GDM1 (cell line): Measurements from ENCODE around the gene CDC42EP3.

ENCODE experiments used
- DNase-seq: peaks from one replicate; lab custom pipeline; 2025; lab: John Stamatoyannopoulos, UW

CDC42EP3 gene

GRCh38 chr2:37671009-37671815 is at the start of gene CDC42EP3:
Gene CDC42EP3 (minus strand): TSS chr2:37671642. CDS start chr2:37646587, 25,055 bp downstream.
- peak; percentile 28 for DNase-seq

GRCh38 chr2:37721201-37721560 is 49.7 kb upstream of the CDC42EP3 start:
- no peak for DNase-seq

GRCh38 chr2:37720533-37721200 is 49.2 kb upstream of the CDC42EP3 start:
- no peak for DNase-seq

GRCh38 chr2:37718515-37719161 is 47.2 kb upstream of the CDC42EP3 start:
- no peak for DNase-seq

GRCh38 chr2:37713258-37713700 is 41.8 kb upstream of the CDC42EP3 start:
- no peak for DNase-seq

GRCh38 chr2:37711831-37712230 is 40.4 kb upstream of the CDC42EP3 start:
- no peak for DNase-seq

- peak; percentile 72 for DNase-seq
Observed at GRCh38 chr2:37711308-37711731, 39.9 kb upstream of the CDC42EP3 start.

GRCh38 chr2:37709111-37709510 is 37.7 kb upstream of the CDC42EP3 start:
- no peak for DNase-seq

- DNase-seq, result peak; percentile 17
Observed at GRCh38 chr2:37708146-37708545, 36.7 kb upstream of the CDC42EP3 start.

GRCh38 chr2:37707393-37707792 is 36.0 kb upstream of the CDC42EP3 start:
- DNase-seq, result no peak

GRCh38 chr2:37706334-37707183 is 35.1 kb upstream of the CDC42EP3 start:
- DNase-seq, result no peak

- no peak for DNase-seq
Observed at GRCh38 chr2:37705191-37705590, 33.7 kb upstream of the CDC42EP3 start.

GRCh38 chr2:37698931-37699481 is 27.6 kb upstream of the CDC42EP3 start:
- no peak for DNase-seq

- no peak for DNase-seq
Observed at GRCh38 chr2:37695336-37695735, 23.9 kb upstream of the CDC42EP3 start.

GRCh38 chr2:37692711-37693110 is 21.3 kb upstream of the CDC42EP3 start:
- DNase-seq, result no peak

GRCh38 chr2:37689751-37690150 is 18.3 kb upstream of the CDC42EP3 start:
- no peak for DNase-seq

- DNase-seq, result no peak
Observed at GRCh38 chr2:37688771-37689468, 17.5 kb upstream of the CDC42EP3 start.

GRCh38 chr2:37686792-37687526 is 15.5 kb upstream of the CDC42EP3 start:
- DNase-seq, result no peak

- DNase-seq, result no peak
Observed at GRCh38 chr2:37684809-37685208, 13.4 kb upstream of the CDC42EP3 start.
